NCI-H2081 treated with DMSO at 0.1 percent for 48 hours (cell line): ENCODE results near the gene DOCK2.
"Not testable (repeated sequence)": the region's sequence is repeated elsewhere in the genome, so short reads cannot be mapped to it uniquely, and the experiment has no call there.

Source experiments
- DNase-seq: peaks from one replicate; lab custom pipeline; 2025; lab: John Stamatoyannopoulos, UW

DOCK2 gene

DNA sequence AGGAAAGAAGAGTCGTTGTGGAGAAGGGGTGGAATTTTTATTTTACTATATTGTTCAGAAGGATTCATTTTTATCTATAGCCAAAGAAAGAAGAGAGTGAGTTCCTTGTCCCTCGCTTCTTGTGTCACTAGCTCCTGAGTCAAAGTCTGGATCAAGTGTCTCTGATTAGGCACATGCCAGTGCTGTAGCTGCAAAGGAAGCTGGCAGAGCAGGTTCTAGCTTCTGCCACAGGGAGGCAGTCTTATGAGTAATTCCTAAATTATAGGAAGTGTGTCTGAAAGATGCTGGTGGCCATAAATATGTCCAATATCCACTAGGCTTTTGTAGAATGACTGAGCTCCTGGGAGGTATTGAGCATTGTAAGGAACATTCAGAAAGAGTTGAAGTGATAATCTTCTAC is 84.7 kb downstream of the DOCK2 start:
- DNase-seq = no peak

DNA sequence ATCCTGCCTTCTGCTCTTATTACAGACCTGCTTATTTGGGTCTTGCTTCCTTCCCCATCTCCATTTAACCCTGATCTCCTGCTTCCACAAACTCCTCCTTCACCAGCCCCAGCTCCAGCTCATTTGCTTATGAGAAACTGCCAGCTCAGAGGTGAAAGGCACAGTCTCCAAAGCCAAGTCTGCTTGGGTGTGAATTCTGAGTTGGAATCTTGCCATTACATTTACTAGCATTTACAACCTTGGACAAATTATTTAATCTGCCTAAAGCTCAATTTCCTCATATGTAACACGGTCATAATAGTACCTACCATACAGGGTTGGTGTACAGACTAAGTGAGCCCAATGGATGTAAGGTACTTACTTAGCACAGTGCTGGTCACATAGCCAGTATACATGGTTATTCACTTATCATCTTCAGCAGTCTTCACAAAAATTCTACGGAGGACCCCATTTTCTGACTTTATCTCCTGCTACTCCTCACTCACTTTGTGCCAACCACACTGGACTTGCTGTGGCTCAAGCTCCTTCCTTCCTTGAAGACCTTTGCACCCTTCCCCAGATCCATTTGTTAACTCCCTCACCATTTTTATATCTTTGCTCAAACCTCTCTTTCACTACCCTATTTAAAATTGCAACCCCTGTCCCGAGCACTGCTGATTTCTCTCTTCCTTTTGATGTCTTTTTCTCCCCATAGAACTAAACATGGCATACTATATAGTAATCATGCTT is 86.2 kb downstream of the DOCK2 start:
- no peak for DNase-seq

DNA sequence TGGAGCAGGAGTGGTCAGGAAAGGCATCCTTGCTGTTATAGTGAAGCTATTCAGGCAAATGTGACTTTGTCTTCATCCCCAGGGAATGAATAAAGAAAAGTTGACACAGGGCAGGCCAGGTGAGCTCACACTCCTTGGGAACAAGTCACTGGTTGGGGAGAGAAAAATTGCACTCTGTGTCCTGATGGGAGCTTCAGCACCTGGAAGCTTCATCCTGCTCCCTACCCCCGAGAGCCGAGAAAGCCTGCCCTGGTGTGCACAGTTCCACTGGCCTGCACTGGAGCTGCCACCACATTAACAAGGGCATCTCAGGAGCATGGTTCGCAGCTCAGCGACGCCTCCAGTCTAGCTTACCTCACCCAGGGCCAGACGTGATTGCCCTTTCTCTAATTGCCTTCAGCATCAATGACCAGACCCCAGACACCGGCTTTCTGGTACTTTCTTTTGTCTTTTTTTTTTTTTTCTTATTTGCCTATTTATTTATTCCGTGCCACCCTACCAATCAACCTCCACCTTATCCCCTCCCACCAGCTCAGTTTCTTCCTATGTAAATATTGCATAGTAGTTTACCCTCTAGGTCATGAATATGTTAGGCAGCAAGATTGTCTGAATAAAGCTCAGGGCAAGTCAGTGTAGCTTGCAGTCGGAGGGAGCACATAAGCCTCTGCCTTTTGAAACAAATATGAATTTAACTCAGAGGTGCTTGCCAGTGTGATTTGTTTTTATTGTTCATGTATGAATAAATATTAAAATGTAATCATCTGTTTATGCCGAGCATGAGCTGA is 87.4 kb downstream of the DOCK2 start:
- DNase-seq = no peak

DNA sequence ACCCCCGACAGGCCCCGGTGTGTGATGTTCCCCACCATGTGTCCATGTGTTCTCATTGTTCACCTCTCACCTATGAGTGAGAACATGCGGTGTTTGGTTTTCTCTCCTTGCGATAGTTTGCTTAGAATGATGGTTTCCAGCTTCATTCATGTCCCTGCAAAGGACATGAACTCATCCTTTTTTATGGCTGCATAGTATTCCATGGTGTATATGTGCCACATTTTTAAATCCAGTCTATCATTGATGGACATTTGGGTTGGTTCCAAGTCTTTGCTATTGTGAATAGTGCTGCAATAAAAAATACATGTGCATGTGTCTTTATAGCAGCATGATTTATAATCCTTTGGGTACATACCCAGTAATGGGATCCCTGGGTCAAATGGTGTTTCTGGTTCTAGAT is 88.6 kb downstream of the DOCK2 start:
- not testable (repeated sequence) for DNase-seq

DNA sequence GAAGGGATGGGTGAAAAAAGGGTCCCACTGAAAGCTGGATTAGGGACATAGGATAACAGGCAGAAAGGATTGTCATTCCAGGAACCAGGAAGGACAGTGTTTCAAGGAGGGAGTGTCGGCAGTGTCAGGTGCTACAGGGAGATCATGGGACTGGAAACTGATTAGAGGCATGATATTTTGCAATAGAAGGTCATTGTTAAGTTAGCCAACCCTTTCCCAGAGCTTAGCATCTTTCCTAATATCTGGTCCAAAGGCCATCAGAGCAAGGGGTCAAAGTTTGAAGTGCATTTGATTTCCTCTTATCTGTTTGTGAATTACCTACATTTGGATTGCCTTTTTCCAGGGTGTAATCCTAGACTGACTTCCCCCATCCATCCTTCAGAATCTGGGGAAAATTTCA is 91.3 kb downstream of the DOCK2 start:
- DNase-seq = no peak

DNA sequence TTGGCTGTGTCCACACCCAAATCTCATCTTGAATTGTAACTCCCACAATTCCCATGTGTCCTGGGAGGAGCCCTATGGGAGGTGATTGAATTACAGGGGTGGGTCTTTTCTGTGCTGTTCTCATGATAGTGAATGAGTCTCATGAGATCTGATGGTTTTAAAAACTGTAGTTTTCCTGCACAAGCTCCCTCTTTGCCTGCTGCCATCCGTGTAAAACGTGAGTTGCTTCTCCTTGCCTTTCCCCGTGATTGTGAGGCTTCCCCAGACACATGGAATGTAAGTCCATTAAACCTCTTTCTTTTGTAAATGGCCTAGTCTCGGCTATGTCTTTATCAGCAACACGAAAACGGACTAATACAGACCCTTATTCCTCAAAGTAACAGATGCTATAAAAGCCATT is 94.1 kb downstream of the DOCK2 start:
- DNase-seq = no peak

DNA sequence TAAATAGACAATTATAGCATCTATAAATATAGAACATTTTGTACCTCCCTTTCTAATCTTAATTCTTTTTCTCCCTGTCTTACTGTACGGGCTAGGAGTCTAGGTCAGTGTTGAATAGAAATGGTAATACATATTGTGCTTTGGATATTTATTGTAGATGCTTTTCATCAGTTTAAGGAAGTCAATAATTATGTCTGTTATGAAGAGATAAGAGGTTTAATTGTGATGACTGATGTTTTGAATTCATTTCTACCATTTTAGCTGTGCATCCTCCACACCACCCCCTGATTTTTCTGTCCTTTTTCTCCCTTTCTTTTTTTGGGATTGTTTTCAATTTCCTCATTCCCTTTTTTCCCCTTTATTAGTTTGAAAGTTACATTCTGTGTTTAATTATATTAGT is 95.8 kb downstream of the DOCK2 start:
- DNase-seq = no peak

DNA sequence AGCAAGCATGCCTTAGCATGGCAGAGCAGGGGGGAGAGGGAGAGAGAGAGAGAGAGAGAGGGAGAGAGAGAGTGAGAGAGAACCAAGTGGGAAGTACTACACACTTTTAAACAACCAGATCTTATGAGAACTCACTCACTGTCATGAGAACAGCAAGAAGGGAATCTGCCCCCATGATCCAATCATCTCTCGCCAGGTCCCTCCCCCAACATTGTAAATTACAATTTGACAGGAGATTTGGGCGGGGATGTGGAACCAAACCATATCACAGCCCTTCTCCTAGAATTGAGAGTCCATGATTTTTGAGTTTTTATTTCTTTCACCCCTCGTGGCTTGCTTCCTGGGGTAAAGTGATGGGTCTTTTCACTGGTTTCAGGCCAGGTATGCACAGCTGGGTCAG is 98.8 kb downstream of the DOCK2 start:
- no peak for DNase-seq

DNA sequence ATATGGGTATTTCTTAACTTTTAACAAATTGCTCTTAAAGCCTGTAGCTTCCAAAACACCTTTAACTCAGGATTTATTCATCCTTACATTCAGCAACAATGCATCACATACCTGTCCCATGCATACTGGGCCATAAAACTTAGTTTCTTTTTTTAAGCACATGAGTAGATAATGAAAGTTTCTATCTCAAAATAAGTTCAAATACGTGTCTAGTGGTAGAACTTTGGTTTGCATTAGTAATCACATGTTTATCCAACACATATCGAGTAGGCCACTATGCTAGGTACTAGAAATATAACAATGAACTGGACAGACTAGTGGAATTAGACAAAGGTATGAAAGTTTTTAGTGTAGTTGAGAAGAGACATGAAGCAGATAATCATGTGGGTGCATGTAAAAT is 99.6 kb downstream of the DOCK2 start:
- DNase-seq = no peak

DNA sequence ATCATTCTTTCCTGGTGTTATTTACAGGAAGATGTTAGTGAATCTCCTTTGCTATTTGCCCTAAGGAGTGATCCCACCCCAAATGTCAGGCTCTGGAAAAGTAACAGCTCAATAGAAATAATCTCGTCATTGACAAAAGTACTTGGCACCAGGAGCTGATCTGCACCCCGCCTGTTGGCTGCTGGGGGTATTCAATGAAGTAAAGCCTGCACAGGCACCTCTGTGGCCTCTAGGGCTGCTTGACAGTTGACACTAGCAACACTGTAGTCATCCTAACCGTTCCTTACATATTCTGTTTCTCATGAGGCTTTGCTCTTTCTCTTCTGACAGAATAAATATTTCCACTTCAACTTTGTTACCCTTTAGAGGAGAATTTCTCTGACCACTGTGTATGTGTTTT is 103.4 kb downstream of the DOCK2 start:
- DNase-seq = no peak

DNA sequence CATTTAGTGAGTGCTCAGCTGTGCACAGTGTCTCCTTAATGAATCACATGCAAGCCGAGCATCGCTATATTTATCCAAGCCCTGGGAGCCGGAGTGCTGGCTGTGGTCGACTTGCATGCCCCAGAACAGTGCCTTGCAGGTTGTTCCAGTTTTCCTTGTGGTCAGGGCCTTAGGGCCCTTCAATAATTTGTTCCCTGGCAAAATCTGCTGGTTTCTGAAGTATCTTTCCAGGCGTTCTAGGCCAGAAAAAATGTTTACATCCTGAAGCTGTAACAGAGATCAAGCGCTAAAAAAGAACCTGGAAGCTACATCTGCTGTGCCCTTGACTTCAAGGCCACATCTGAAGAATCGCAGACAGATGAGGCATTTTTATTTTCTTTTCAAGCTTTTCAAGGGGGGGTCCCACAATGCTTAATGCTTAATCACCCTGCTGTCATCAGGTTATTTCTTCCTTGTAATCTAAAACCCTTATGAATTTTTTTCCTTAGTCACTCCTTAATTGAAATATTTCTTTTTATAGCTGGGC is 105.8 kb downstream of the DOCK2 start:
- DNase-seq = no peak

DNA sequence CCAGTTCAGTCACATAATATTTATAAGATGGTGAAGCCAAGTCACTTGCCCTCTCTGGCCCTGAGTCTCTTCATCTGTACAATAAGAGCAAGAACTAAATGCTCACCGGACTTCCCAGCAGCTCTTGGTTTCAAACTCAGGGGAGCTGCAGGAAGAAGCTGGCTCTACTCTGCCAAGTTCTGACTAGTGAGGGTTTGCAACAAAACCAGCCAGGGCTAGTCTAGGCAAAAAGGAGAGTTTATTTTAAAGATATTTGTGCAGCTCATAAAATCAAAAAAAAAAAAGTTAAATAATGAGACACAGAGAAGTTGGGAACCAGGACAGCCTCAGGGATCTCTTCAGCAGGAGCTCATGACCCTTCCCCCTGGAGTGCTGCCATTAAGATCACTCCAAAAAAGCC is 107.3 kb downstream of the DOCK2 start:
- DNase-seq = no peak

DNA sequence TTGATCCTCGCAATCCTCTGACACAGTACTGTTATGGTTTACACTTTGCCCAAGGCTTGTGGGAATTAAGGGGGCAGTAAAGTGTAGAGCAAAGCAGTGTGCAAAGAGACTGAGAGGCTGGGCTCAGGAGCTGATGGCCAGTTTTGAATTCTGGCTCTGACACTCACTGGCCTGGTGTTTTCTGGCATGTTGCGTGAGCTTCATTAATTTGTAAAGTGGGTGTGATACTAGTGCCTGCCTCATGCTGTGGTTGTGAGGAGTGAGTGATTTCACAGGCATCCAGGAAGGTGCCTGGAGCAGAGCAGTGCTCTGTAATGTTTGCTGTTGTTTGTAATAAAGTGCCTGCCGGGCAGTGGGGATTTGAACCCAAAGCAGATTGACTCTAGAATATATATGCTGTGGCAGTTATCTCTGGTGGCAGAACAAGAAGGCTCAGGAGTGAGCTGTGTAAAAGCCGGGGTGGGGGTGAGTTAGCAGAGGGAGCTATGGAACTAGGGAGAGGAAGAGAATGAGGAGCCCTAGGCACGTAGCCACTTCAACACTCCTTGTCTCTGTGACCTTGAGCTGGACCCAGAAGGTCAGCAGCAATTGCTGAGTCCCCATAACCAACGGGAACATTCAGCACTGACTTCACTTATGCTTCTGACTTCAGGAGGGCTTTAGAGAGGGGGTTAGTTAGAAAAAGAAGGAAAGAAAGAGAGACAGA is 108.5 kb downstream of the DOCK2 start:
- no peak for DNase-seq

DNA sequence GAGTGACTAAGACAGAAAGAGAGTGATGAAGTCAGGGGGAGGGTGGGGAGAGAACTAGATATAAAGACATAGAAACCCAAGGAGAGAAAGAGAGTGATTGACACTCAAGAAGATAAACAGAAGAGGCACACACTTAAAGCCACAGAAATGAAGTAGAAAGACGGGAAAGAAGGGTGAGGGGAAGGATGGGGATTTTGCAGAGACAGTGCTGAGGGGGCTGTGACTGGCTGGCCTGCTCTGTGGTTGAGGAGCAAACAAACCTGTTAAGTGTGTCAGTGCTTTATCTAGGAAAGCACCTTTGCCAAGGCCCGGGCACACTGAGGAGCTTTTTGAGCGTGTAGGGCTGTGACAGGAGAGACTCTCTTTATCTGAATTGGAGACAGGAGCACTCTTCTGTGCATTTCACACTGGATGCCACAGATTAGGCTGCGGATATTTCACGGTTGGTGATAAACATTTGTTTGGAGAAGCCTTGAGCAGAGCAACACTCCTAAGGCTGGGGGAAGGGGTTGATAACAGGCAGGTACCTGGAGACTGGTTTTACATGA is 109.1 kb downstream of the DOCK2 start:
- DNase-seq = no peak

DNA sequence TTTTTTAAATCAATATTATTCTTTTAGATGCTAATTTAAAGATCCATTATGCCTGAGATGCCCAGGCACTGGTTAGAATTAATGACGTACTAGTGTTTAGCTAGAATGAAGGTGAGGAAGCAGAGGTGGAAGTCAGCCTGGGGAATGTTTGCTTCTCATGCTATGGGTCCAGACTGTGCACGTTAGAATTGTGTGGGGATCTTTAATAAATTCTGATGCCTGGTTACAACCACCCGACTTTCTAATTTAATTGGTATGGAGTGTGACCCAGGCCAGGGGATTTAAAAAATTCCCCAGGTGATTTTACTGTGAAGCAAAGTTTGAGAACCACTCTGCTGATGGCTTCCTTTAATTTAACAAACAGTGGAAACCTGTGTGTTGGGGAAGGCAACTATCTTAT is 111.1 kb downstream of the DOCK2 start:
- DNase-seq = no peak

DNA sequence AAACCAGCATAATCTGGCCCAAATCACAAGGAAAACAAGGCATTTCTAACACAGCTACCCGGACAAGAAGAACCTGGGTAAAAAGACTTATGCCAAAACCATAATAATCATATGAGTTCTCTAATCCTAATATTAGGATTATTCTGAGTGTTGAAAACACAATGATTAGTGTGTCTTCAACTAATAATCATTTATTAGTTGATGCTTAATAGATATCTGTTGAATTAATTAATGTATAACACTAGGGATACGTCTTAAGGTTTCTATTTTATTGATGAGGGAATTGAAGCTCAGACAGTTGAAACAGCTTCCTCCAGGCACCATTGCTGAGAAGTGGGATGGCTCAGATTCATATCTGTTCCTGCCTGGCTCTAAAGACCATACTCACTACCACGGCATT is 112.2 kb downstream of the DOCK2 start:
- no peak for DNase-seq

DNA sequence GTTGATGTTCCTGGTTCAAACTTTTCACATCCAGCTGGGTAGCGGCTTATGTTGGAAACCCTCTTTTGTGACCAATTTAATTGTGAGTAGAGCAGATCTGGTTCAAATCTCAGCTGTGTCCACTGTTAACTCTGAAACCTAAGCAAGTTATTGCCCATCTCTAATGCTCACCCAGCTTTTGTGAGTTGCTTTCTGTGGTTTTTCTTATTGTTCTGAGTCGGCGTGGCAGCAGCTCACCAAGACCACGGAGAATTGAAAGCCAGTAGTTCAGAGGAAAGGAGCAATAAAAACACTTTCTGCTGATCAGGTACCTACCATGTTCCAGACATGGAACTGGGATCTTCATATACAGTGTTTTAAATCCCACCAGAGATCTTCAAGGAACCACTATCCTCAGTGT is 114.4 kb downstream of the DOCK2 start:
- no peak for DNase-seq

DNA sequence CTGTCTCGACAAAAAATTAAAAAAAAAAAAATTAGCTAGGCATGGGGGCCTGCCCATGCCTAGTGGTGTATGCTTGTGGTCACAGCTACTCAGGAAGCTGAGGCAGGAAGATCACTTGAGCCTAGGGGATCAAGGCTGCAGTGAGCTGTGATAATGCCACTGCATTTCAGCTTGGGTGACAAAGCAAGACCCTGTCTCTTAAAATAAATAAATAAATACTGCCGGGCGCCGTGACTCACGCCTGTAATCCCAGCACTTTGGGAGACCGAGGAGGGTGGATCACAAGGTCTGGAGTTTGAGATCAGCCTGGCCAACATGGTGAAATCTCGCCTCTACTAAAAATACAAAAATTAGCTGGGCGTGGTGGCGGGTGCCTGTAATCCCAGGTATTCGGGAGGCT is 115.5 kb downstream of the DOCK2 start:
- not testable (repeated sequence) for DNase-seq

DNA sequence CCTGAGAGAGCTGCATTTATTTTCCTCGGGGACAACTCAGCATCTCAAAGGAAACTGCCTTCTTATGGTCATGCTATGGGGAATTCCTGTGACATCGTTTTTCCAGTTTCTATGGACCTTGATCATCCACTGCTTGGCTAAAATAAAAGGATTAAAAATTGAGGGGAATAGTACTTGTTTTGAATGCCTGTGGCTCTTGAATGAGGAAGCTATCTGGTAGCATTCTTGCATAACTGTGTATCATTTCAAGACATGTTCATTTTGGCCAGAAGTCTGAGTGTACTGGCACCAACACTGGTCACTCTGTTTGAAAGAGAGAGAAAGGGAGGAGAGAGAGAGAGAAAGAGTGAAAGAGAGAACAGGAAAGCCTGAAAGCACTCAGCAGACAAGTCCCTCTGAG is 116.7 kb downstream of the DOCK2 start:
- no peak for DNase-seq

DNA sequence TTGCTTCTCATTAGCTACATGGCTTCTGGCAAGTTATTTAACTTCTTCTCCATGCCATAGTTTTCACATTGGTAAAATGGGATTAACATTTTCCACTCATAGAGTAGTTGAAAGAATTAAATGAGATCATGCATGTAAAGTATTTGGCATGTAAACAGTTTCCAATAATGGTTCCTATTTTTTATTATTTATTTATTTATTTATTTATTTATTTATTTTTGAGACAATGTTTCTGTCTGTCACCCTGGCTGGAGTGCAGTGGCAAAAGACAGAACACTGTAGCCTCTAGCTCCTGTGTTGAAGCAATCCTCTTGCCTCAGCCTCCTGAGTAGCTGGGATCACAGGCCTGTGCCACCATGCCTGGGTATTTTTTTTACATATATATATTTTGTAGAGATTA is 117.7 kb downstream of the DOCK2 start:
- no peak for DNase-seq

DNA sequence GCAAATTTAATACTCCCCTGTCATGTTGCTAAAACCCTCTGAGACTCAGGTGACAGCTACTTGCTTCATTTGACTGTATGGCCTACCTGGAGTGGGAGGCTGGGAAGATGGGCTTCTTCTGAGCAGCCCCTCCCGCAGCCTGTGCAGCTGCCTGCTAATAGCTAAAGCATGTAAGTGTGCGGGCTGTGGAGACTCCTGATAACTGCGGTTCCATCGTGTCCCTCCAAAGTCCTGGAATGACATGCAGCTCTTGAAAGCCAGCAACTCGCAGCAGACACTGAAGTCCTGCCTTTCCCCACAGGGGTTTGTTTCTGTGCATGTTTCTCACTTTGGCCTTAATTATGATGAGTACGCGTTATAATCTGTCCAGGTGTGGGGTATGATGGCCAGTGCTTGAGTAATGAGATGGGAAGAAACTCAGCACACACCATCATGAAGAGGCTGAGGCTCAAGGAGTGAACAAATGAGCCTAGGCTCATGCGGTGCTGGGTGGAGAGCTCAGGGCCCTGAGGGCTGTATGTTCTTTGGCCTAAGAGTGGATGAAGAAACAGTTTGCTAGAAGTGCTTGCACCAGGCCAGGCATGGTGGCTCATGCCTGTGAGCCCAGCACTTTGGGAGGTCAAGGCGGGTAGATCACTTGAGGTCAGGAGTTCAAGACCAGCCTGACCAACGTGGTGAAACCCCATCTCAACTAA is 119.1 kb downstream of the DOCK2 start:
- DNase-seq = no peak

DNA sequence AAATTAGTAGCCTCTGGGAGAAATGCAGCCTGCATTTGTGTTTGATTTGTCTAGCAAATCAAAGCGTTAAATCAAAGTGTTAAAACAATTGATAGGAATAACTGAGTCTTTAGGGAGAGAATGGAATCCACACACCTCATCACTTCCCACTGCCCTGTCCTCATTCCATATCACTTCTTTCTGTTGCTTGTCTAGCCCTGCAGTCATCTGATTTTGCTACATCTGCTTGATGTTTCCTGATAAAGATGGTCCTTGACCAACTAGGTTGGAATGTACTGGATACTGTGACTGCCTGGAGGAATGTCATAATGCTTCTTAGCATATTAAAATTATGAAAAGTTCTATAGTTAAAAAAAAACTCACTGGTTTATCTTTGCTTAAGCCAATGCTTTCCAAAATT is 119.9 kb downstream of the DOCK2 start:
- DNase-seq = no peak
